ENCODE measurements around the gene FHIP1B.
"Not testable (repeated sequence)": the region's sequence is repeated elsewhere in the genome, so short reads cannot be mapped to it uniquely, and the experiment has no call there.

- TF ChIP-seq ZNF274 (IDR thresholded peaks at IDR 0.05; ENCODE audit: low read depth, low read length); SUZ12 (IDR thresholded peaks at IDR 0.05; ENCODE audit: extremely low read depth, insufficient read depth, insufficient read length): not testable (repeated sequence)
Observed at GRCh38 chr11:6280809-6281208, 46.4 kb upstream of the FHIP1B start.
